NCI-H1105 (cell line): ENCODE measurements around the gene ANKRD39.
"Not testable (repeated sequence)": the region's sequence is repeated elsewhere in the genome, so short reads cannot be mapped to it uniquely, and the experiment has no call there.

ENCODE experiments used
- DNase-seq: peaks from one replicate; lab custom pipeline; 2025; lab: John Stamatoyannopoulos, UW

Gene ANKRD39

GRCh38 chr2:96870626-96871255 lies 12.9 kb upstream of the ANKRD39 start:
- peak; percentile 40 for DNase-seq

- peak; percentile 31 for DNase-seq
These were observed 12.2 kb upstream of the ANKRD39 start, which contains the start of gene SEMA4C for GRCh38 chr2:96869822-96870625. Gene SEMA4C (minus strand): TSS chr2:96870080. CDS start chr2:96867886, 2,194 bp downstream.

GRCh38 chr2:96869281-96869821 lies 11.5 kb upstream of the ANKRD39 start:
- DNase-seq: no peak

GRCh38 chr2:96868555-96869280 lies 10.9 kb upstream of the ANKRD39 start:
- DNase-seq: peak; percentile 67

DNA sequence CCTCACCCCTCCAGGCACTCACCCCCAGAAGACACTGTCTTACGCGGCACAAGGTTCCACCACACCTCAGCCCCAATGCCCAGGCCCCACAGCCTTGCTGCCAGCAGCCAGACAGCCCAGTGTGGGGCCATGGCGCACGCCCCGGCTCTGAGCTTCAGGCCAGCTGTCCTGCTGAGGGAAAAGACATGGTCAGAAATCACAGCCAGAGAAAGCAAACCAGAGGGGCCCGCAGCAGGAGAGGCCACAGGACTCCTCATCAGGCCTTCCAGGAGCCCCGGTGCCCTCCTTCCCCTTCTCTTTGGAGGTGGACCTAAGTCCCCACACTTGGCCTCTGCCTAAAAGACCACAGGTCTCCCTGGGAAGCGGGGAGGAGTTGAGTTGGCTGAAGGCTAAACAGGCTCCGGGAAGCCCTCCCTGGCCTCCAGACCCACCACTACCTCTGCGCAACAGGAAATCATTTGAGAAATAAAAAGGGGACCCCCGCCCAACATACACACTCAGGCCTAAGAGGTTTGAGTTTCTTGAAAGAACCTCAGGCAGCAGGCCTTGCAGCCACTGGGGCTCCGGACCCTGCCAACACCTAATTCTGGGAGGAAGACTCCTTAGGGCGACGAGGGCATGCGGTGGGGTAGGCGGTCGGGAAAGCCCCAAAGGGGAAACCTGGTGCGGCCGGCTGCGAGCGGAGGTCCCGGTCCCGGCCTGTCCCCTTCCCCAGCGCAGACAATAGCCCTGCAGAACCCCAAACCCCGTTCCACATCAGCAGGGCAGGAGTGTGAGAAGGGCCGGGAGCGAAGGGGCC lies 10.1 kb upstream of the ANKRD39 start:
- DNase-seq: no peak

DNA sequence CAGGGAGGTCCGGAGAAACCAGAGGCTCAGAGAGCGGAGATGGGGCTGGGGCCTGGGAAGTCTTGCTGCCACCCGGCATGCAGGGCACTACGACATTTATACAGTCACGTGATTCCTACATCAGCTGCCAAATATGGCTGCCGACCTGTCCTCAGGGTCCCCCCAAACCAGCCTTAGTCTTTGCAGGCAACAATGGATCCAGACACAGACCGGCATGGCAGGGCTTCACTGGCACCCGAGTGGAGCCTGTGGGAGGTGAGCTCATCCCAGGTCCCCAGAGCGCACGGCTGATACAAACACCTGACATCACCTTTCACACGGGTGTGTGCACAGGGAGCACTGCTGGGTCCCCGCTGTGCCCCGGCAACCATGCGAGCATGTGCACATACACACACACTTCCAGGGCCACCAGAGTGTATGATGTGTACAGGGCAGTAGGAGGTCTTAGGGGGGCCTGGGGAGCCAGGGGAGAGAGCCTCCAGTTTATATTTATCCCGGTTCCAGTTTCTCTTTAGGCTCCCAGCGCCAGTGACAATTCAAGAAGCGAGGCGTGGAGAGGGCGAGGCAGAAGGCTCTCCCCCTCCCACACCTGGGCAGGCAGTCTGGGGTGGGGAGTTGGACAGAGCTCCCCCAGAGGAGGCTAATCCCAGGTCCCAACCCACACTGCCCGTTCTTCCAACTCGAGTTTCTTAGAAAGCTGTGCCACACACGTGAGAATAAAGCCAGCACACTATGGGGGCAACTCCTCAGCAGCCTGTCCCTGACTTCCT lies 9.4 kb upstream of the ANKRD39 start:
- DNase-seq: no peak

GRCh38 chr2:96866586-96866985 lies 8.8 kb upstream of the ANKRD39 start:
- DNase-seq: no peak

- no peak for DNase-seq
These were observed 8.3 kb upstream of the ANKRD39 start for GRCh38 chr2:96866149-96866548.

DNA sequence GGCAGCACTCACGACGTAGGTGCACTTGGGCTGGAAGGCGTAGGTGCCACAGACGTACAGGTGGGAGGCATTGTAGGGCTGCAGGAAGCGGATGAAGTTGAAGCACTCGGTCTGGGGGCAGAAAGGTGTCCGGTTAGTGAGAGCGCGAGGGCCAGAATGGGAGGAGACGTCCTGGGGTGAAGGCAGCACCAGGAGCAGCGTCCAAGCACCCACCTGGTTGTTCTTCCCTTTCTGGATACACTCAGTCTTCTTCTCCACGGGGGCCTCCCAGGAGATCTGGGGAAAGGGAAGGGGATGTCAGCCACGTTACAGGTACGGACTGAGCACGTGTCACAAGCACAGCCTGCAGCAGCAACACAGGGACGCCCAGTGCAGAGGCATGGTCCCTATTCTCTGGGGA lies 7.8 kb upstream of the ANKRD39 start:
- no peak for DNase-seq

GRCh38 chr2:96864343-96865091 lies 6.7 kb upstream of the ANKRD39 start:
- DNase-seq: no peak

DNA sequence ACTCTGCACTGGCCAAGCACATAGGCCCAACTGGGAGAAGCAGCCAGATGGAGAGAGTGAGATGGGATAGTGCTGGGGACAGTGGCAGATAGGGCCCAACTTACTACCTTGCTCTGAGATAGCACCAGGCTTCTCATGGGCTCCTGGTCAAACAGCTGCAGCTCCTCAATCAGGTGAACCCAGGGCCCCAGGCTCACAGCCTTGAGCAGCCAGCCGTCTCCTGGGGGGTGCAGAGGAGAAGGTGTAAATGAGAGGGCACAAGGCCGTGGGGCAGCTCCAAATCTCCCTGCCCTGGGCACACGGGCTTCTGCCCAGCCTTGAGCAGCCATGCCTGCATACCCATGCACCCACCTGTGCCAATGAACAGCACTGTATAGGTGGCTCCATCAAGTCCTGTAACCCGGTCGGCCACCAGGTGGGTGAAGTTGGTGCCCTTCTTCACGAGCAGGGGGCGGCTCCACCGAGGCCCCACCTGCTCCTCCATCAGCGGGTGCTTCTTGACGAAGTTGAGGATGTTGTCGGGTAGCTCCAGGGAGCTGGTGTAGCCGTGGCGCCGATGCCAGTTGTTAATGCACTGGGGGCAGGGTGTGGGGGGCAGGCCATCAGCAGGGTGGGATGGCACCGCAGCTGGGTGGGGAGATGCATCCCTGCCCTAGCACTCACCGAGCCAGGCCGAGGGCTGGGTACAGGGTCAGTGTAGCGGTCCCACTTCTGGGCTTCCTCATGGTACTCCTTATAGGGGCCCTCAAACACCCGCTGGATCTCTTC lies 5.9 kb upstream of the ANKRD39 start:
- DNase-seq: no peak

GRCh38 chr2:96863056-96863455 lies 5.2 kb upstream of the ANKRD39 start:
- DNase-seq: not testable (repeated sequence)

DNA sequence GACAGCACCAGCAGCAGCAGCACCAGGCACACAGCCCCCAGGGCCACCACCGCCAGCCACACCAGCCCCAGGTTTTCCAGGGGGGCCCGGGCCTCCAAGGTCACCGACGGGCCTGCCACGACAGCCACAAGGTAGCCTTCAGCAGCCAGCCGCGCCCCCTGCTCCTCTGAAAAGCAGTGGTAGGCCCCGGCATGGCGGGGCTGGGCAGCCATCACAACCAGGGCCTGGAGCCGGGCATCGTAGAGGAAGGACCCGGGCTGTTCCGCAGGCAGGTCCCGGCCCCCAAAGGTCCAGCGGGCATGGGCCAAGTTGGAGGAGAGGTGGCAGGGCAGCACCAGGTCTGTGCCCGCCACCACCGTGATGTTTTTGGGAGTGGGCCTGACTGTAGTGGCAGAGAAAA lies 3.3 kb upstream of the ANKRD39 start:
- DNase-seq: no peak

DNA sequence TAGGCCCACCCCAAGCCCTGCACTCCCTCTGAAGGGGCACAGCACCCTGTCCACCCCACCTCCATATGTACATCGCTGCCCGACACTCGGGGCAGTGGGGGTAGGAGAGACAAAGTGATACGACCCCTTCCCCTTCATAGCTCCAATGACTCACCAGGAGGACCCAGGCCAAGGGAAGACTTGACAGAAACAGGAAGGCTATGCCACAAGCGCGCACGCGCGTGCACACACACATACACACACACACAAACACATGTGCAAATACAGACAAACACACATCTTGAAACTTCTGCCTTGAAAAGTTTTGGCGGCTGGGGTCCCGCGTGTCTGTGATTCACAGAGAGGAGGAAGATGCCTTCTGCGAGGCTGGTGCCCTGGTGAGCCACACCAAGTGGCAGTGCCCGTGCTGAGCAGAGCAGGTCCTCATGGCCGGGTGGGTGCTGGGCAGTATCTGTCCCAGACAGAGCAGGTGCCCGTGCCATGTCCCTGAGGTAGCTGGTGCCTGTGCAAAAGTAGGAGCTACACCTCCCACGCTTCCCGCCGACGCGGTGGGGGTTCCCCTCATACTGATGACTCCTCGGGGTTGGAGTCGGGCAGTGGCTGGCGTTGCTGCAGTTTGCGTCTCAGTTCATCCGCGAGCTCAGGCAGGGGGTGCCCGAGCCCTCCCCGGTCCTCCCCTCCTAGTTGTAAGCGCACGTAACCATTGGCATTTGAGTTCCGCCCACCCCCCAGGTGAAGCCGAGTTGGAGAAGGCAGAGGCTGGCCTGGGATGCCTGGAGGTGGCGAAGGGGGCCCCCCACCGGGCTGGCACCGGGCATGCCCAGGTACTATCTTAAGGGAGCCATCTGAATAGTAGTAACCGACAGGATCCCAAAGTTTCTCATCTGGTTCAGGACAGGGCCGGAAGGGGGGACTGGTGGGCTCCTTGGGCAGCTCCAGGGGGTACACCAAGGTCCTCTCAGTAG lies 2.5 kb upstream of the ANKRD39 start:
- no peak for DNase-seq

GRCh38 chr2:96859681-96860064 lies 1.9 kb upstream of the ANKRD39 start:
- no peak for DNase-seq

GRCh38 chr2:96859099-96859649 lies 1.4 kb upstream of the ANKRD39 start:
- DNase-seq: no peak

GRCh38 chr2:96856776-96857666 lies 795 bp downstream of the ANKRD39 start:
- DNase-seq: peak; percentile 24
